Sigmoid colon (tissue), 3 donors: Measurements from ENCODE around the gene MRS2.

ENCODE experiments used
- POLR2A ChIP-seq, 2 donors: fragments of 450-650 bp; IDR thresholded peaks; one replicate each; pipeline ENCODE4 v1.6.1; 2016; ENCODE audit warnings: antibody characterized with exemption in 2 of 2, mild to moderate bottlenecking in 2 of 2, moderate library complexity in 2 of 2
- TF ChIP-seq, protein P1 (sequence below), 4 experiments: fragments of 450-650 bp in 3 of 4; fragments of 200-600 bp in 1 of 4; IDR thresholded peaks; one replicate each; pipeline ENCODE4 v1.5.1; 2016 to 2019; ENCODE audit warnings: antibody characterized with exemption in 4 of 4, mild to moderate bottlenecking in 3 of 4, moderate library complexity in 2 of 4

DNA sequence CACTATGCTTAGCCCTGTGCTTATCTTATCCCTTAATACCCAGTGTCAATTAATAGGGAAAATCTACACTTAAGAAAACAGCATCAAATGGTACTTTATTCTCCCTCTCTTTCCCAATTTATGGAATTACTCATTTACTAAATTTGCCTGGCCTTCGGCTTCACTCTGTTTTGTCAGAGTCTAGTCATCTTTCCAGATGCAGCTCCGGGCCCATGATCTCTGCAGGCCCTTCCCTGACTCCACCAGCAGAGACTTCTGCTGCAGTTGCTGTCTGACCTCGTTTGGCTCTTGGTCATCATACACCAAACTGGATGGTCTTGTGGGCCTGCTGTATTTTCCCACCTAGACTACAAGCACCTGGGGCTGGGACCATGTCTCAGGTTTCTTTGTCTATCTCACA lies 27.4 kb downstream of the MRS2 start:
- TF ChIP-seq, protein P1, sequence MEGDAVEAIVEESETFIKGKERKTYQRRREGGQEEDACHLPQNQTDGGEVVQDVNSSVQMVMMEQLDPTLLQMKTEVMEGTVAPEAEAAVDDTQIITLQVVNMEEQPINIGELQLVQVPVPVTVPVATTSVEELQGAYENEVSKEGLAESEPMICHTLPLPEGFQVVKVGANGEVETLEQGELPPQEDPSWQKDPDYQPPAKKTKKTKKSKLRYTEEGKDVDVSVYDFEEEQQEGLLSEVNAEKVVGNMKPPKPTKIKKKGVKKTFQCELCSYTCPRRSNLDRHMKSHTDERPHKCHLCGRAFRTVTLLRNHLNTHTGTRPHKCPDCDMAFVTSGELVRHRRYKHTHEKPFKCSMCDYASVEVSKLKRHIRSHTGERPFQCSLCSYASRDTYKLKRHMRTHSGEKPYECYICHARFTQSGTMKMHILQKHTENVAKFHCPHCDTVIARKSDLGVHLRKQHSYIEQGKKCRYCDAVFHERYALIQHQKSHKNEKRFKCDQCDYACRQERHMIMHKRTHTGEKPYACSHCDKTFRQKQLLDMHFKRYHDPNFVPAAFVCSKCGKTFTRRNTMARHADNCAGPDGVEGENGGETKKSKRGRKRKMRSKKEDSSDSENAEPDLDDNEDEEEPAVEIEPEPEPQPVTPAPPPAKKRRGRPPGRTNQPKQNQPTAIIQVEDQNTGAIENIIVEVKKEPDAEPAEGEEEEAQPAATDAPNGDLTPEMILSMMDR (IDR thresholded peaks at IDR 0.05), result no peak
- TF ChIP-seq POLR2A (IDR thresholded peaks at IDR 0.05), result no peak
